ENCODE measurements around the gene SUSD4.

The SUSD4 gene

GRCh38 chr1:223301371-223301770 is 62.6 kb downstream of the SUSD4 start:
- Histone ChIP-seq H3K36me3 (ENCODE audit: insufficient read depth, low read length) (no peaks in the 10 kb centered on the region), H2AFZ (ENCODE audit: low read length) (no peak overlapping the region), H3K9me2 (replicated peaks; ENCODE audit: low read depth, low read length) (no peaks in the 10 kb centered on the region), H3F3A (ENCODE audit: low read depth) (no peaks in the 10 kb centered on the region), H3K79me2 (ENCODE audit: insufficient read depth, low read length) (no peaks in the 10 kb centered on the region), H3K4me2 (ENCODE audit: low read depth, low read length, poor library complexity, severe bottlenecking) (no peak overlapping the region), H3K9ac (ENCODE audit: low read depth, low read length, poor library complexity, severe bottlenecking) (no peak overlapping the region), H4K20me1 (ENCODE audit: insufficient read depth, low read length, poor library complexity, severe bottlenecking) (no peaks in the 10 kb centered on the region), H3K4me1 (ENCODE audit: insufficient read depth, low read length, poor library complexity, severe bottlenecking) (no peaks in the 10 kb centered on the region), H3K27me3 (ENCODE audit: insufficient read depth, low read length, poor library complexity, severe bottlenecking) (no peaks in the 10 kb centered on the region), H3K4me3 (ENCODE audit: low read length, poor library complexity, severe bottlenecking) (no peak overlapping the region), H3K9me3 (ENCODE audit: insufficient read depth, low read depth, low read length) (no peaks in the 10 kb centered on the region)
- TF ChIP-seq EZH2phosphoT487 (IDR thresholded peaks at IDR 0.05; ENCODE audit: borderline replicate concordance): no peak
- TF ChIP-seq, protein P1, sequence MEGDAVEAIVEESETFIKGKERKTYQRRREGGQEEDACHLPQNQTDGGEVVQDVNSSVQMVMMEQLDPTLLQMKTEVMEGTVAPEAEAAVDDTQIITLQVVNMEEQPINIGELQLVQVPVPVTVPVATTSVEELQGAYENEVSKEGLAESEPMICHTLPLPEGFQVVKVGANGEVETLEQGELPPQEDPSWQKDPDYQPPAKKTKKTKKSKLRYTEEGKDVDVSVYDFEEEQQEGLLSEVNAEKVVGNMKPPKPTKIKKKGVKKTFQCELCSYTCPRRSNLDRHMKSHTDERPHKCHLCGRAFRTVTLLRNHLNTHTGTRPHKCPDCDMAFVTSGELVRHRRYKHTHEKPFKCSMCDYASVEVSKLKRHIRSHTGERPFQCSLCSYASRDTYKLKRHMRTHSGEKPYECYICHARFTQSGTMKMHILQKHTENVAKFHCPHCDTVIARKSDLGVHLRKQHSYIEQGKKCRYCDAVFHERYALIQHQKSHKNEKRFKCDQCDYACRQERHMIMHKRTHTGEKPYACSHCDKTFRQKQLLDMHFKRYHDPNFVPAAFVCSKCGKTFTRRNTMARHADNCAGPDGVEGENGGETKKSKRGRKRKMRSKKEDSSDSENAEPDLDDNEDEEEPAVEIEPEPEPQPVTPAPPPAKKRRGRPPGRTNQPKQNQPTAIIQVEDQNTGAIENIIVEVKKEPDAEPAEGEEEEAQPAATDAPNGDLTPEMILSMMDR (conservative IDR thresholded peaks at IDR 0.05; ENCODE audit: low read length): no peak

GRCh38 chr1:223299553-223299952 is 64.4 kb downstream of the SUSD4 start:
- TF ChIP-seq EZH2phosphoT487 (IDR thresholded peaks at IDR 0.05; ENCODE audit: borderline replicate concordance): no peak
- TF ChIP-seq, protein P1 (conservative IDR thresholded peaks at IDR 0.05; ENCODE audit: low read length): no peak
- Histone ChIP-seq H3K9me3 (ENCODE audit: insufficient read depth, low read depth, low read length) (no peaks in the 10 kb centered on the region), H3K79me2 (ENCODE audit: insufficient read depth, low read length) (no peaks in the 10 kb centered on the region), H3K4me3 (ENCODE audit: low read length, poor library complexity, severe bottlenecking) (no peak overlapping the region), H3F3A (ENCODE audit: low read depth) (no peaks in the 10 kb centered on the region), H2AFZ (ENCODE audit: low read length) (no peak overlapping the region), H3K36me3 (ENCODE audit: insufficient read depth, low read length) (no peaks in the 10 kb centered on the region), H4K20me1 (ENCODE audit: insufficient read depth, low read length, poor library complexity, severe bottlenecking) (no peaks in the 10 kb centered on the region), H3K9ac (ENCODE audit: low read depth, low read length, poor library complexity, severe bottlenecking) (no peak overlapping the region), H3K9me2 (replicated peaks; ENCODE audit: low read depth, low read length) (no peaks in the 10 kb centered on the region), H3K4me1 (ENCODE audit: insufficient read depth, low read length, poor library complexity, severe bottlenecking) (no peaks in the 10 kb centered on the region), H3K4me2 (ENCODE audit: low read depth, low read length, poor library complexity, severe bottlenecking) (no peak overlapping the region), H3K27me3 (ENCODE audit: insufficient read depth, low read length, poor library complexity, severe bottlenecking) (no peaks in the 10 kb centered on the region)

- no peaks in the 10 kb centered on the region for H3K9me2 ChIP-seq (replicated peaks; ENCODE audit: low read depth, low read length)
- H3K27me3 ChIP-seq (ENCODE audit: insufficient read depth, low read length, poor library complexity, severe bottlenecking): no peaks in the 10 kb centered on the region
- no peak overlapping the region for H3K9ac ChIP-seq (ENCODE audit: low read depth, low read length, poor library complexity, severe bottlenecking)
These were observed 65.3 kb downstream of the SUSD4 start for GRCh38 chr1:223298701-223299100.

More at GRCh38 chr1:223298701-223299100, 65.3 kb downstream of the SUSD4 start:
- no peaks in the 10 kb centered on the region for H3K9me3 ChIP-seq (ENCODE audit: insufficient read depth, low read depth, low read length)
- no peaks in the 10 kb centered on the region for H3K79me2 ChIP-seq (ENCODE audit: insufficient read depth, low read length)
- no peaks in the 10 kb centered on the region for H3K36me3 ChIP-seq (ENCODE audit: insufficient read depth, low read length)
- H3K4me3 ChIP-seq (ENCODE audit: low read length, poor library complexity, severe bottlenecking): no peak overlapping the region
- no peak overlapping the region for H3K4me2 ChIP-seq (ENCODE audit: low read depth, low read length, poor library complexity, severe bottlenecking)
- H3K4me1 ChIP-seq (ENCODE audit: insufficient read depth, low read length, poor library complexity, severe bottlenecking): no peaks in the 10 kb centered on the region
- TF ChIP-seq, protein P1 (conservative IDR thresholded peaks at IDR 0.05; ENCODE audit: low read length): no peak
- TF ChIP-seq EZH2phosphoT487 (IDR thresholded peaks at IDR 0.05; ENCODE audit: borderline replicate concordance): no peak
- H2AFZ ChIP-seq (ENCODE audit: low read length): no peak overlapping the region
- no peaks in the 10 kb centered on the region for H3F3A ChIP-seq (ENCODE audit: low read depth)
- H4K20me1 ChIP-seq (ENCODE audit: insufficient read depth, low read length, poor library complexity, severe bottlenecking): no peaks in the 10 kb centered on the region
